Activated CD8-positive, alpha-beta memory T cell treated with anti-CD3 and anti-CD28 coated beads for 36 hours (primary cell): ENCODE measurements around the gene ZNF778. TPM values are rescaled to one million over a fixed set of nuclear protein-coding genes. Genes with fewer than 3 reads are reported as not detected.

Experiments used
- CTCF ChIA-PET: fragments of 350-600 bp; sonication (Branson Sonifier 250); formaldehyde crosslinking; loops from one replicate; lab custom pipeline; 2021; ENCODE audit warnings: antibody characterized with exemption; lab: Charles Lee
- POLR2A ChIA-PET: fragments of 350-600 bp; sonication (Branson Sonifier 250); formaldehyde crosslinking; loops from one replicate; lab custom pipeline; 2021; ENCODE audit warnings: antibody characterized with exemption; lab: Charles Lee
- total RNA-seq, 2 experiments: library from RNA; stranded (reverse); gene quantifications; one replicate each; pipeline ENCODE4 v1.2.3, GENCODE V29; 2021

The ZNF778 gene
- total RNA-seq, 2 experiments from 2014 or later = 11.8 to 12.0 TPM

DNA sequence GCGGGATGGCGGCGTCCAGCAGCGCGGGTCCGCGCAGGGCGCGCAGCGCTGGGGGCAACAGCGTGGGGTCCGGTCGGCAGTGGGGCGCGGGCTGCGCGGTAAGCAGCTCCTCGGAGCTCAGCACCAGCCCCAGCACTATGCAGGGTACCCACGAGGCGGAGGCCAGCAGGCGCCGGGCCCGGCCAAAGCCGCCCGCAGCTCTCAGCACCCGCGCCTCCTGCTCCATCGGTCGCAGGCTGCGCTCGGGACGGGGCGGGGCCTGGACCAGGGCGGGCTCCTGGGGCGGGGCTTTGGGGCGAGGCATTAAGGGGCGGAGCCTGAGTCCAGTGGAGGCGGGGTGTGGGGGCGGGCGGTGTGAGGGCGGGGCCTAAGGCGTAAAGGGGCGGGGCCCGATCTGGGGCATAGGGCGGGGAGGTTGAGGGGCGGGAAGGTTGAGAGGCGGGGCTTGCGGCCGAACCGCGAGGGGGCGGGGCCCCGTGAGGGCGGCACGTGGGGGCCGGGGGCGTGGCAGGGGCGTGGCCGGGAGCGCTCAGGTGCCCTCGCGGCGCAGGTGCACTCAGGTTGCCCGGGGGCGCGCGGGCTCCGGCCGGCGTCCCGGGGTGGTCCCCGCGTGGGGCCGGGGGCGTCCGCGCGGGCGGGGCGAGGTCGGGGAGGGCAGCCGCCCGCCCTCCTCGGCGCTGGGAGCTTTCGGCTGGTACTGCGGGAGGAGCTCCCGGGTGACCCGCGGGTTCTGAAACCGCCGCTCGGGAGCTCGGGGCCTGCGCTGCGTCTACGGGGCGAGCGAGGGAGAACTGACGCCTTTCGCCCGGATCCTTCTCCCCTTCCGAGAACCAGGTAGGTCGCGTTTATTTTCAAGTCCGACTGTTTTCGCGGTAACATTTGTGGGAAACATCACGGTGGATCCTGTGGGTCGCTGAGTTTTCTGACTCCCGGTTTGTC, 15.8 kb upstream of the ZNF778 start:
- POLR2A ChIA-PET = no interaction called here

GRCh38 chr16:89202422-89203215, 14.9 kb upstream of the ZNF778 start:
- ChIA-PET CTCF (no interaction called here), POLR2A (no interaction called here)

More for the DNA sequence above, 15.8 kb upstream of the ZNF778 start:
- CTCF ChIA-PET = no interaction called here

- POLR2A ChIA-PET = no interaction called here
- CTCF ChIA-PET = no interaction called here
Observed at GRCh38 chr16:89207993-89208392, 9.5 kb upstream of the ZNF778 start.

- CTCF ChIA-PET = no interaction called here
Observed at GRCh38 chr16:89209522-89210044, 7.9 kb upstream of the ZNF778 start.

GRCh38 chr16:89210165-89210903, 7.2 kb upstream of the ZNF778 start:
- POLR2A ChIA-PET = no interaction called here
- CTCF ChIA-PET = no interaction called here

More at GRCh38 chr16:89209522-89210044, 7.9 kb upstream of the ZNF778 start:
- POLR2A ChIA-PET = no interaction called here

GRCh38 chr16:89210904-89211515, 6.5 kb upstream of the ZNF778 start:
- POLR2A ChIA-PET = no interaction called here
- CTCF ChIA-PET = no interaction called here

DNA sequence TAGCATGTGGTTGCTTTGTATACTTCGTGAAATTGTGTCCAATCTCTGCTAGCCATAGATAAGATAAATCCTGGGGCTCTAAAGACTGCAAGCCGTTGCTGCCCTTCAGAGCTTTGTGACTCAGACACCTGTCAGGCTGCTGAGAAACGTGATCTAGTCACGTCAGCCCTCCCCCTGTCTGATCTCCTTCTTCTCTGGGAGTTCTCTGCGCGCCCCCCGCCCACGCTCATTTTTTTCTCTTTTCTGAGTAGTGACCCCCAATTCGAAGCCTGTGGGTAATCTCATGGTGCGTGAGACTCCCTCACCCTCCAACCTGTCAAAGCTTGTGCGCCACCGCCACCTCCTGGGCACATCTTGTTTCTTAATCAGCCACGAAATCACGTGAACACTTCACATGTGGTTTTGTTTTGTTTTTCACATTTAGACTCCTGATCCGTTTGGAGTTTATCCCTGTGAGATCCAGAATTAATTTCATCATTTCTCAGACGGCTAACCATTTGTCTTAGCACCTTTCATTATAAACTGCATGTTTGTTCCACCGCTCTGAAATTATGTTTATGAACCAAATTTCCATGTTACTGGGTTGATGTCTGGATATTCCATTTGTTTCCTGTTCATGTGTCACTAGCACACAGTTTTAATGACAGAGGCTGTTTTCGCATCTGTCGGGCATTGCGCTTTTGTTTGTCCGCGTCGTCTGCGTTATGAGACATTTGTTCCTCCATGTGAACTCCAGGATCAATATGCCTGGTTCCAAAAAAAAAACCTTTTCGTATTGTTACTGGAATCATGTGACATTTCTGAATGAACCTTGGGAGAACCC, 977 bp upstream of the ZNF778 start:
- POLR2A ChIA-PET = no interaction called here
- CTCF ChIA-PET = interaction anchor here (0.6 to 1.0 kb wide), 3 partner anchors 46 to 363 kb away, joined by 3 to 4 read pairs (median 4); no protein-coding TSS in a partner anchor

- ChIA-PET CTCF (interaction anchor here (1.0 kb wide), 1 partner anchor 364 kb away, joined by 4 read pairs; no protein-coding TSS in a partner anchor), POLR2A (interaction anchor here (1.2 kb wide), 1 partner anchor 30 kb away, joined by 4 read pairs; no protein-coding TSS in a partner anchor)
Observed at GRCh38 chr16:89217138-89217387, 440 bp upstream of the ZNF778 start.

- ChIA-PET CTCF (interaction anchor here (1.0 kb wide), 1 partner anchor 21 kb away, joined by 4 read pairs; no protein-coding TSS in a partner anchor), POLR2A (no interaction called here)
Observed at GRCh38 chr16:89219365-89219764, 1.9 kb downstream of the ZNF778 start.

DNA sequence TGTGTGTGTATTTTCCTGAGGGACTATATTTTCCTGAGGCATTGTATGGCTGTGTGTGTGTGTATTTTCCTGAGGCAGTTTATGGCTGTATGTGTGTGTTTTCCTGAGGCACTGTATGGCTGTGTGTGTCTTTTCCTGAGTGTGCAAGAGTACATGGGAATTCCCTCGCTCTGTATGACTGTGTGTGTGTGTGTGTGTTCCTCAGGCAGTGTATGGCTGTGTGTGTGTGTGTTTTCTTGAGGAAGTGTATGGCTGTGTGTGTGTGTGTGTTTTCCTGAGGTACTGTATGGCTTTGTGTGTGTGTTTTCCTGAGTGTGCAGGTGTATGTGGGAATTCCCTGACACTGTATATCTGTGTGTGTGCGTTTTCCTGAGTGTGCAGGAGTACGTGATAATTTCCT, 4.1 kb downstream of the ZNF778 start:
- CTCF ChIA-PET = no interaction called here
- POLR2A ChIA-PET = no interaction called here

DNA sequence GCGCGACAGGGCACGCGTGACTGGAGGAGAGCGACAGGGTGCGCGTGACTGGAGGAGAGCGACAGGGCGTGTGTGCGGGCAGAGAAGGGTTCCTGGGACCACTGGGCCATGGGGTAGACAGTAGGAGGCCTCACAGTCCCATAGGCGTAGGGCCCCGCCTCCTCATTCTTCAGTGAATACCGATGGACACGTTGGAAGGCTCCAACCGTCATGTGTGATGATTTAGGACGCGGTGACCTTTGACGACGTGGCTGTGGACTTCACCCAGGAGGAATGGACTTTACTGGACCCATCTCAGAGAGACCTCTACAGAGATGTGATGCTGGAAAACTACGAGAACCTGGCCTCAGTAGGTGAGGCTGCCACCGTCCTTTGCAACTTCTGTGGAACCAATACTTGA, 5.4 kb downstream of the ZNF778 start:
- ChIA-PET POLR2A (no interaction called here), CTCF (no interaction called here)

GRCh38 chr16:89224665-89225064, 7.2 kb downstream of the ZNF778 start:
- CTCF ChIA-PET = interaction anchor here (1.1 kb wide), 1 partner anchor 487 kb away, joined by 4 read pairs; no protein-coding TSS in a partner anchor
- POLR2A ChIA-PET = no interaction called here

DNA sequence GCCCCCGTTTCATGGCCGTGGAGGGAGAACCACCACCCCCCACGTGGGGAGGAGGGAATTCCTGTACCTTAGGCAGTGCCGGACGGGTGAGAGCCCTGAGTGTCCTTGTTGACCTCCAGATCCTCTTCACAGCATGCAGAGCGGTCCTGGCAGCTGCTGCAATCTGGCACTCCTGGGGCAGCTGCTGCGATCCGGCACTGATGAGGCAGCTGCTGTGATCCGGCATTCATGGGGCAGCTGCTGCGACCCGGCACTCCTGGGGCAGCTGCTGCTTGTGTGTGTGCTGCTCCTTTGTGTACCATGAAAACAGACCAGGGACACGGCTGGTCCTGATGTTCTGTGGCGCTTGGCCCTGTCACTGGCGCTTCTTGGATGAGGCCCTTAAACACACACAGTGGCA, 12.8 kb downstream of the ZNF778 start:
- ChIA-PET POLR2A (no interaction called here), CTCF (interaction anchor here (1.0 kb wide), 1 partner anchor 10 kb away, joined by 3 read pairs; no protein-coding TSS in a partner anchor)

DNA sequence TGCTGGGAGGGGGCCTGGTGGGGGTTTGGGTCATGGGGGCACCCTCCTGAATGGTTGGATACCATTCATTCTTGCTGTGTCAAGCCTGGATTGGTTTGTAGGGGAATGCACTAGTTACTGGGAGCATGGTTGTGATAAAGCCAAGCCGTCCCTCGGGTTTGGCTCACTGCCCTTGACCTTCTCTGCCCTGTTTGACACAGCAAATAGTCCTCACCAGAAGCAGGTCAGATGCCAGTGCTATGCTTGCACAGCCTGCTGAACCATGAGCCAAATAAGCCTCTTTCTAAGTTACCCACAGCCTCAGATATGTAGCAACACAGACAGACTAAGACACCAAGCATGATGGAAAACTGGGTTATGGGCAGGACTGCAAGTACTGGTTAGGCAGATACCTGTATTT, 14.6 kb downstream of the ZNF778 start:
- ChIA-PET CTCF (no interaction called here), POLR2A (no interaction called here)

GRCh38 chr16:89233678-89234490, 16.4 kb downstream of the ZNF778 start:
- POLR2A ChIA-PET = no interaction called here
- CTCF ChIA-PET = no interaction called here

DNA sequence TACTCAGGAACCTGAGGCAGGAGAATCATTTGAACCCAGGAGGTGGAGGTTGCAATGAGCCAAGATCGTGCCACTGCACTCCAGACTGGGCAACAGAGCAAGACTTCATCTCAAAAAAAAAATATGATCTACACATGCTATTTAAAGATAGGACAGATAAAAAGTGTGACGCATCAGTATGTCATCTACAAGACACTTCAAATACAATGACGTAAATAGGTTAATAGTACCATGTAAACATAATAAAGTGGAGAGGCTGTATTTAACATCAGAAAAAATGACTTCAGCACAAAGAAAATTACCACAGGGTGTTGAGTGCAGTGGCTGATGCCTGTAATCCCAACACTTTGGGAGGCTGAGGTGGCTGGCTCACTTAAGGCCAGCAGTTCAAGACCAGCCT, 20.2 kb downstream of the ZNF778 start:
- POLR2A ChIA-PET = no interaction called here

More for the DNA sequence above, 20.2 kb downstream of the ZNF778 start:
- CTCF ChIA-PET = no interaction called here
